ENCODE measurements around the gene KRTAP10-6. TPM values are rescaled to one million over a fixed set of nuclear protein-coding genes. Genes with fewer than 3 reads are reported as not detected.

The KRTAP10-6 gene
- total and polyA plus RNA-seq, 2 of the 8 experiments (the other 6 are each of a cell fraction or from before 2014, with no cell fraction given): 0.12 TPM; not detected in 1

- peaks cover 0 to 1% of the 10 kb centered on the region in 2 experiments for H4K20me1 ChIP-seq (replicated peaks in 1 of 2; ENCODE audit: control insufficient read depth in 1 of 2, insufficient read depth in 2 of 2, low read length in 2 of 2)
- H3K79me1 ChIP-seq (ENCODE audit: low read depth, low read length): no peaks in the 10 kb centered on the region; the same call in 1 of the 2 replicates
- TF ChIP-seq POU5F1 (IDR thresholded peaks at IDR 0.05; ENCODE audit: low read depth, low read length) (no peak), EP300 (IDR thresholded peaks at IDR 0.05; ENCODE audit: borderline replicate concordance in 1 of 2, low read depth in 2 of 2, low read length in 2 of 2) (no peak), MAX (IDR thresholded peaks at IDR 0.05) (no peak), CHD1 (IDR thresholded peaks at IDR 0.05; ENCODE audit: low read depth, low read length) (no peak), RBBP5 (IDR thresholded peaks at IDR 0.05; ENCODE audit: borderline replicate concordance, low read depth, low read length) (no peak), GABPA (IDR thresholded peaks at IDR 0.05; ENCODE audit: borderline replicate concordance, insufficient read depth, low read length) (no peak), RNF2 (IDR thresholded peaks at IDR 0.05; ENCODE audit: borderline replicate concordance, low read depth, low read length, missing control alignments, poor library complexity, severe bottlenecking) (no peak), CTBP2 (IDR thresholded peaks at IDR 0.05; ENCODE audit: borderline replicate concordance, insufficient read depth, insufficient read length, low read length) (no peak)
- H2AK5ac ChIP-seq (ENCODE audit: low read depth, low read length): no peak overlapping the region
- no peak overlapping the region for H2AFZ ChIP-seq (ENCODE audit: low read length)
- H3K9ac ChIP-seq (replicated peaks in 1 of 4; ENCODE audit: extremely low read depth in 1 of 4, low read depth in 3 of 4, low read length in 3 of 4): no peak overlapping the region; a peak in 1 of 7 replicates
- H4K5ac ChIP-seq (ENCODE audit: insufficient read length, low read depth, low read length): no peak overlapping the region
- 93% methylated on average over 3 of the region's 3 CpGs; no CpG with 5 or more reads in 1 of the 2 experiments for WGBS, 2 experiments (ENCODE audit: extremely low coverage in 1 of 2, insufficient coverage in 1 of 2, insufficient read length in 1 of 2, insufficient replicate concordance in 2 of 2, low coverage in 1 of 2, low lambda C conversion rate in 2 of 2, missing lambda C conversion rate in 1 of 2)
- no peak overlapping the region for H3K14ac ChIP-seq (ENCODE audit: insufficient read length)
- no peaks in the 10 kb centered on the region for H3K23me2 ChIP-seq (ENCODE audit: low read depth, low read length)
- H2BK15ac ChIP-seq (ENCODE audit: low read length): no peak overlapping the region
- no peak overlapping the region for H3K4me2 ChIP-seq (ENCODE audit: insufficient read depth in 1 of 2, low read depth in 2 of 2, low read length in 2 of 2)
- no peak overlapping the region for H2BK5ac ChIP-seq (ENCODE audit: low read depth, low read length)
- no peak overlapping the region for H3K18ac ChIP-seq (ENCODE audit: extremely low read depth, low read length)
- no peak overlapping the region for H2BK12ac ChIP-seq (ENCODE audit: low read depth, low read length)
- ChIA-PET CTCF (ENCODE audit: partially characterized antibody) (interaction anchor here (0.6 to 4.0 kb wide), 25 partner anchors 8 to 182 kb away, joined by 3 to 16 read pairs (median 4); partner anchors contain the start of genes KRTAP10-11, KRTAP10-7, KRTAP10-9 and KRTAP12-2), POLR2A (ENCODE audit: partially characterized antibody) (no interaction called here)
- no peak overlapping the region for H3K4me3 ChIP-seq (ENCODE audit: extremely low read depth in 1 of 4, insufficient read depth in 2 of 4, low read depth in 3 of 4, low read length in 4 of 4)
- H2BK20ac ChIP-seq (ENCODE audit: low read length): no peak overlapping the region
- H3K27me3 ChIP-seq (replicated peaks in 1 of 4; ENCODE audit: control insufficient read depth in 3 of 4, extremely low read depth in 1 of 4, insufficient read depth in 3 of 4, low read length in 3 of 4): no peaks in the 10 kb centered on the region
- no peak overlapping the region for H3K27ac ChIP-seq (ENCODE audit: low read depth, low read length)
- no peaks in the 10 kb centered on the region for H3K36me3 ChIP-seq (ENCODE audit: control insufficient read depth in 2 of 4, insufficient read depth in 4 of 4, low read length in 3 of 4)
- no peak overlapping the region for H4K91ac ChIP-seq (replicated peaks; ENCODE audit: insufficient read length, low read length)
- H3K4me1 ChIP-seq (replicated peaks in 1 of 4; ENCODE audit: control insufficient read depth in 3 of 4, insufficient read depth in 4 of 4, low read length in 3 of 4): peaks cover 0 to 5% (median 2%) of the 10 kb centered on the region in 4 experiments; a peak in 4 of 7 replicates
- DNase-seq (ENCODE audit: low read depth in 1 of 2, low spot score in 2 of 2) (no peak), FAIRE-seq (no peak)
- no peak overlapping the region for H4K8ac ChIP-seq (ENCODE audit: extremely low read depth, insufficient read depth, low read length)
- H3K23ac ChIP-seq (ENCODE audit: insufficient read length): no peak overlapping the region
- H3K56ac ChIP-seq (replicated peaks; ENCODE audit: insufficient read length, low read depth, low read length): no peak overlapping the region
- no peaks in the 10 kb centered on the region for H3K79me2 ChIP-seq (ENCODE audit: control insufficient read depth in 1 of 2, insufficient read depth in 2 of 2, low read length in 2 of 2)
- no peak overlapping the region for H2BK120ac ChIP-seq (replicated peaks; ENCODE audit: low read depth, low read length)
- H3K9me3 ChIP-seq (ENCODE audit: insufficient read depth in 2 of 2, low read depth in 1 of 2, low read length in 1 of 2): peaks cover 10 to 11% of the 10 kb centered on the region in 2 experiments
- peak overlapping the region; percentile 50 for H3K4ac ChIP-seq (replicated peaks; ENCODE audit: insufficient read length, low read depth, low read length)
Measured at GRCh38 chr21:44618909-44619308, 26.6 kb upstream of the KRTAP10-6 start.
